HUES48 (cell line): ENCODE data around the gene ZNHIT1.

Experiments
- H3K27ac ChIP-seq: one replicate; pipeline ENCODE4 v1.7.0; 2013; ENCODE audit warnings: low read depth, low read length, inconsistent platforms
- H3K27me3 ChIP-seq: 2 replicates; pipeline ENCODE4 v1.6.1; 2013; ENCODE audit warnings: mild to moderate bottlenecking, low read length; ENCODE audit not compliant: control insufficient read depth, insufficient read depth
- H3K36me3 ChIP-seq: 2 replicates; pipeline ENCODE4 v1.6.1; 2013; ENCODE audit warnings: low read length; ENCODE audit not compliant: control insufficient read depth, insufficient read depth
- H3K4me1 ChIP-seq: 2 replicates; pipeline ENCODE4 v1.6.1; 2013; ENCODE audit warnings: mild to moderate bottlenecking, low read length; ENCODE audit not compliant: control insufficient read depth, insufficient read depth
- H3K4me3 ChIP-seq: 2 replicates; pipeline ENCODE4 v1.5.1; 2013; ENCODE audit warnings: mild to moderate bottlenecking, low read depth, low read length
- H3K9ac ChIP-seq: 2 replicates; pipeline ENCODE4 v1.6.1; 2013; ENCODE audit warnings: mild to moderate bottlenecking, low read depth, low read length, moderate library complexity
- H3K9me3 ChIP-seq: 2 replicates; pipeline ENCODE4 v1.6.1; 2013; ENCODE audit warnings: low read length; ENCODE audit not compliant: control insufficient read depth, insufficient read depth

The ZNHIT1 gene

GRCh38 chr7:101206665-101207042 is 11.3 kb upstream of the ZNHIT1 start:
- Histone ChIP-seq H3K9me3 (no peaks in the 10 kb centered on the region), H3K9ac (no peak overlapping the region), H3K4me1 (no peaks in the 10 kb centered on the region), H3K4me3 (no peak overlapping the region), H3K27ac (no peak overlapping the region), H3K27me3 (peaks cover 9% of the 10 kb centered on the region), H3K36me3 (peaks cover 24% of the 10 kb centered on the region)

- H3K27ac ChIP-seq, result no peak overlapping the region
- H3K9me3 ChIP-seq, result no peaks in the 10 kb centered on the region
- no peak overlapping the region for H3K9ac ChIP-seq
- no peak overlapping the region for H3K4me3 ChIP-seq
- H3K4me1 ChIP-seq, result no peaks in the 10 kb centered on the region
- peaks cover 1% of the 10 kb centered on the region; the same call in 1 of the 2 replicates for H3K27me3 ChIP-seq
- peaks cover 29% of the 10 kb centered on the region for H3K36me3 ChIP-seq
Measured at GRCh38 chr7:101207459-101207858, 10.5 kb upstream of the ZNHIT1 start.

GRCh38 chr7:101208794-101209193 is 9.2 kb upstream of the ZNHIT1 start:
- Histone ChIP-seq H3K27ac (no peak overlapping the region), H3K4me1 (no peaks in the 10 kb centered on the region), H3K9ac (no peak overlapping the region), H3K27me3 (no peaks in the 10 kb centered on the region), H3K36me3 (peaks cover 32% of the 10 kb centered on the region), H3K9me3 (no peaks in the 10 kb centered on the region), H3K4me3 (no peak overlapping the region)

DNA sequence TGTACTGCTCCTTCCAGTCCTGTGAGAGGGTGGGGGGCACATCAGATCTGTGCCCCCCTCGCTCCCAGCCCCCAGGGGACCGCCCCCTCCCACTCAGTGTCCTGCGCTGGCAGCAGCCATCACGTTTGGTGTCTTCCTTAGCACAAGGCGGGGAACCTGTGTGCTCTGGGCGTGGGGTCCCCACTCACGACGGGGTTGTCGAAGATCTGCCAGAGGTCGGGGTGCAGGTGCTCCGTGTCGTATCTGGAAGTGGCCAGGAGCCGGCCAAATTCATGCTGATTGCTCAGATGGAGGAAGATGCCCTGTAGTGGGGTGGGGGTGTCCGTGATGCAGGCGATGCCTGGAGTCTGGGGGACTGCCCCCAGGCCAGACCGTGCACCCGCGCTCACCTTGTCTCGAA is 7.8 kb upstream of the ZNHIT1 start:
- H3K9ac ChIP-seq, result no peak overlapping the region
- no peaks in the 10 kb centered on the region for H3K4me1 ChIP-seq
- no peak overlapping the region for H3K27ac ChIP-seq
- H3K27me3 ChIP-seq, result no peaks in the 10 kb centered on the region
- no peaks in the 10 kb centered on the region for H3K9me3 ChIP-seq
- H3K4me3 ChIP-seq, result no peak overlapping the region
- peaks cover 37% of the 10 kb centered on the region for H3K36me3 ChIP-seq

DNA sequence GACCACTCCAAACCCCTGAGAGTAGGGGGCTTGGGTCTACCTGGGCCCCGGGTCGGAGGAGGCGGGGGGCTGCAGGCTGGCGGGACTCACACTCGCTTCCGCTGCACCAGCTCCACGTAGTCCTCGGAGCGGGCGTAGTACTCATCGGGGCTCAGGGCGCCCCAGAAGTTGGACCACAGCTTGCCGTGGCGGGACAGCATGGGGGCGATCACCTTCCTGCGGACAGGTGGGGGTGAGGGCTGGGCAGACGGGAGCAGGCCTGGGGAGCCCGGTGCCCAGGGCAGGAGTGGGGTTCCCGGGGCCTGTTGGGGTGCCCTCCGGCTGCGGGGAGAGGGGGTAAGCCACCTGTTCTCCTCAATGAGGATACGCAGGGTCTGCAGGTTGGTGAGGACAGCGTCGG is 6.5 kb upstream of the ZNHIT1 start:
- Histone ChIP-seq H3K9ac (no peak overlapping the region), H3K36me3 (peaks cover 42% of the 10 kb centered on the region), H3K4me1 (peaks cover 1% of the 10 kb centered on the region; the same call in 1 of the 2 replicates), H3K9me3 (no peaks in the 10 kb centered on the region), H3K27ac (no peak overlapping the region), H3K4me3 (no peak overlapping the region), H3K27me3 (no peaks in the 10 kb centered on the region)

DNA sequence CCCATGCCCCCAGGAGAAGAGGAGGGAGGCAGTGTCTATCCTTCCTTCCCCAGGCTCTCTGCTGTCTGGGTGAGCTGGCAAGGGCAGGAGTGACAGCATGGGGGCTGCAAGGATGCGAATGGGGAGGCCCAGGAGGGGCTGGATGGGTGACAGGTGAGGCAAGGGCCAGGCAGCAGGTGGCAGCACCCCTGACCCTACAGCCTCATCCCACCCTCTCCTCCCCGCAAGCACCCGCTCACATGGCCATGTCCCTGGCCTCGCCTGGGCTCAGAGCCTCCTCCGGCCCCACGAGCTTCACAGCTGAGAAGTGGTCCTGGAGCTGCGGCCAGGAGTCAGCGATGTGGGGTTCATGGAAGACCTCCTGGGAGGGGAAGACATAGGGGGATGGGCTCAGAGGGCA is 6.0 kb upstream of the ZNHIT1 start:
- no peak overlapping the region for H3K27ac ChIP-seq
- H3K9me3 ChIP-seq, result no peaks in the 10 kb centered on the region
- peaks cover 40% of the 10 kb centered on the region for H3K36me3 ChIP-seq
- H3K4me1 ChIP-seq, result peaks cover 6% of the 10 kb centered on the region; the same call in 1 of the 2 replicates
- no peak overlapping the region for H3K4me3 ChIP-seq
- H3K9ac ChIP-seq, result no peak overlapping the region
- H3K27me3 ChIP-seq, result no peaks in the 10 kb centered on the region

DNA sequence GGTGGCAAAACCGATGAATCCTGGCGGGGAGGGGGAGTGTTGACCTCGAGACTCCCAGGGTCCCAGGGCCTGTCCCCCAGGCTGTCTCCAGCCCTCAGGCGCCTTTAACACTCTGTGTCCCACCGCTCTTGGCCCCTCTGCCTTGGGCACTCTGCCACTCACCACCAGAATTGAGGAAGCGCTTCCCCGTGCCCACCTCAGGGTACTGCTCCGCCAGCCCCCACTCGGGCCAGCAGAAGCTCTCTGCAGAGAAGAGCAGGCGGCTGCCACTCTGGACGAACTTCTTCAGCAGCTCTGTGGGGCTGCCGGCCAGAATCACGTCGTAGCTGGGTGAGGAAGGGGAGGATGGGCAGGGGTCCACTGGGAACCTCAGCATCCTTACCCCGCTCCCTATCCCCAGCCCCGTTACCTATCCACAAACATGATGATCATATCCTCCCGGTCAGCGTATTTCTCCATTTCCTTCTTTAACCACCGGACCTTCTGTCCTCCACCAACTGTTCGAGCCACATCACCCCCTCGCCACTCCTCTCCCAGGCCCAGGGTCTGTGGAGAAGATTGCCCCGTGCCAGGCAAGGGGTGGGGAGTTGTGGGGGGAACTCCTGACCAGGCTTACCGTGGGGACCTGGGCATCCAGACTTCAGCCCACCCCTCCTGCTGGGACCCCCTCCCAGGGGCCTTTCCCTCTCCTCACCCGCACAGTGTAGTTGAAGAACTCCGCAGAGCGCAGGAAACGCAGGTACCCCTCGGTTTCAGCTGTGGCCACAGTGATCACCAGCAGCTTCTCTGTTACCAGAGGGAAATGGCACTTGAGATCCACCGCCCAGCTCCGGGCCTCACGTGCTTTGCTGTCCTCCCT is 1.7 kb upstream of the ZNHIT1 start:
- H3K36me3 ChIP-seq, result peaks cover 23% of the 10 kb centered on the region
- H3K9ac ChIP-seq, result peak overlapping the region; percentile 44; the same call in 1 of the 2 replicates
- peaks cover 9% of the 10 kb centered on the region; the same call in 1 of the 2 replicates for H3K4me1 ChIP-seq
- H3K27me3 ChIP-seq, result no peaks in the 10 kb centered on the region
- H3K27ac ChIP-seq, result no peak overlapping the region
- peak overlapping the region; percentile 87 for H3K4me3 ChIP-seq
- no peaks in the 10 kb centered on the region for H3K9me3 ChIP-seq

DNA sequence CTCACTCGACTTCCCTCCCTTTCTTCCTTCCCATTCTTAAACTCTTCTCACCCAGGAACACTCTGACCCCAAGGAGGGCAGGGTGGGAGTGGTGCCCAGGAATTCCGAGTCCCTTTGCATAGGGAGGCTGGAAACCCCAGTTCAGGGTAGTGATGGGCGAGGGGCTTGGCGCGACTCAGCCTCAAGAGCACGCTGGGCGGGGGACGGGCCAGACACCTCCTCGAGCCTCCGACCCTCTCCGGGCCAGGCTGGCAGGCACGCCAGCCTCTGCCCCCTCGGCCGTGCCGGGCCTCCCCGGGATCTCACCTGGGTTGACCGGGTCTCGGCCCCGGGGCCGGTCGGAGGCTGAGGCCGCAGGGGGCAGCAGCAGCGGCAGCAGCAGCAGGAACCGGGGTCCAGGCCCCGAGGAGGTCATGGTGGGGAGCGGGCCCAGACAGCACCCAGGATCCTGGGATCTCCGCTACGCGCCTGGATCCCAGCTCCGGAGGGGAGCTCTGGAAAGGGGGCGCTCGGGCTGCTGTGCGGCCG is 1.0 kb upstream of the ZNHIT1 start:
- H3K27me3 ChIP-seq, result no peaks in the 10 kb centered on the region
- H3K4me3 ChIP-seq, result peak overlapping the region; percentile 87
- peaks cover 18% of the 10 kb centered on the region for H3K36me3 ChIP-seq
- H3K9me3 ChIP-seq, result no peaks in the 10 kb centered on the region
- peak overlapping the region; percentile 44; the same call in 1 of the 2 replicates for H3K9ac ChIP-seq
- H3K27ac ChIP-seq, result peak overlapping the region; percentile 90
- H3K4me1 ChIP-seq, result peaks cover 9% of the 10 kb centered on the region; the same call in 1 of the 2 replicates

GRCh38 chr7:101218236-101219125 is 516 bp downstream of the ZNHIT1 start:
- Histone ChIP-seq H3K27ac (peak overlapping the region; percentile 56), H3K4me1 (peaks cover 9% of the 10 kb centered on the region; the same call in 1 of the 2 replicates), H3K27me3 (no peaks in the 10 kb centered on the region), H3K4me3 (peak overlapping the region; percentile 87), H3K9ac (peak overlapping the region; percentile 69), H3K36me3 (peaks cover 13% of the 10 kb centered on the region), H3K9me3 (no peaks in the 10 kb centered on the region)

GRCh38 chr7:101220295-101220694 is 2.3 kb downstream of the ZNHIT1 start:
- Histone ChIP-seq H3K36me3 (peaks cover 21% of the 10 kb centered on the region), H3K27me3 (no peaks in the 10 kb centered on the region), H3K9me3 (no peaks in the 10 kb centered on the region), H3K9ac (no peak overlapping the region), H3K4me3 (no peak overlapping the region), H3K27ac (no peak overlapping the region), H3K4me1 (peaks cover 9% of the 10 kb centered on the region; the same call in 1 of the 2 replicates)
